ENCODE results near the gene RPUSD3.

- TF ChIP-seq, protein P1, sequence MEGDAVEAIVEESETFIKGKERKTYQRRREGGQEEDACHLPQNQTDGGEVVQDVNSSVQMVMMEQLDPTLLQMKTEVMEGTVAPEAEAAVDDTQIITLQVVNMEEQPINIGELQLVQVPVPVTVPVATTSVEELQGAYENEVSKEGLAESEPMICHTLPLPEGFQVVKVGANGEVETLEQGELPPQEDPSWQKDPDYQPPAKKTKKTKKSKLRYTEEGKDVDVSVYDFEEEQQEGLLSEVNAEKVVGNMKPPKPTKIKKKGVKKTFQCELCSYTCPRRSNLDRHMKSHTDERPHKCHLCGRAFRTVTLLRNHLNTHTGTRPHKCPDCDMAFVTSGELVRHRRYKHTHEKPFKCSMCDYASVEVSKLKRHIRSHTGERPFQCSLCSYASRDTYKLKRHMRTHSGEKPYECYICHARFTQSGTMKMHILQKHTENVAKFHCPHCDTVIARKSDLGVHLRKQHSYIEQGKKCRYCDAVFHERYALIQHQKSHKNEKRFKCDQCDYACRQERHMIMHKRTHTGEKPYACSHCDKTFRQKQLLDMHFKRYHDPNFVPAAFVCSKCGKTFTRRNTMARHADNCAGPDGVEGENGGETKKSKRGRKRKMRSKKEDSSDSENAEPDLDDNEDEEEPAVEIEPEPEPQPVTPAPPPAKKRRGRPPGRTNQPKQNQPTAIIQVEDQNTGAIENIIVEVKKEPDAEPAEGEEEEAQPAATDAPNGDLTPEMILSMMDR (IDR thresholded peaks at IDR 0.05) = no peak
- no peak for TF ChIP-seq RAD21 (conservative IDR thresholded peaks at IDR 0.05 in 1 of 2, IDR thresholded peaks at IDR 0.05 in 1 of 2)
- no peak for TF ChIP-seq NFE2L2 (conservative IDR thresholded peaks at IDR 0.05; ENCODE audit: low read length)
- TF ChIP-seq EP300 (IDR thresholded peaks at IDR 0.05) = no peak
- no peak for TF ChIP-seq POLR2A (IDR thresholded peaks at IDR 0.05; ENCODE audit: low read length)
Measured at GRCh38 chr3:9859530-9860025, 15.8 kb upstream of the RPUSD3 start.
